GM21786 (cell line): ENCODE results near the gene JAG2.

Experiments used
- ATAC-seq: cut with Tn5 transposase; IDR thresholded peaks from one replicate; pipeline ENCODE4 v1.9.1; 2021; ENCODE audit not compliant: unreplicated experiment

The JAG2 gene

GRCh38 chr14:105168496-105168978 is at the start of gene JAG2:
Gene JAG2, minus strand, starts transcription at chr14:105168776. Its CDS starts 356 bp downstream, at chr14:105168420.
- ATAC-seq = no peak

DNA sequence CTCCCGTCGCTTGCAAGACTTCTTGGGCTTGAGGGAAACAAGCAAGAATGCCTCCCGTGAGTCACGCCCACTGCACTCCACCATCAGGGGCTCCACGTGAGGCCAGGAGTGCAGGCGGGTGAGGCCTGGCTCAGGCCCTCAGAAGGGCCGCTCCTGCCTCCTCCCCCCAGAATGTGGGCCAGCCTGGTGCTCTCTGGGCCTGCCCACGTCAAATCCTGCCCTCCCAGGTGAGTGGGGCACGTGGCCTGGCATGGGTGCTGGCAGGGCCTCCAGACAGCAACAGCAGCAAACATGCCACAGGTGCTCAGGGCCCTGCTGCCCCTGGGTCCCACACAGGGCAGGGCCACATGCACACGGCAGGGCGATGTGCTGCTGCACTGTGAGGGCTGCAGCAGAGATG is 49.2 kb upstream of the JAG2 start:
- ATAC-seq = no peak

DNA sequence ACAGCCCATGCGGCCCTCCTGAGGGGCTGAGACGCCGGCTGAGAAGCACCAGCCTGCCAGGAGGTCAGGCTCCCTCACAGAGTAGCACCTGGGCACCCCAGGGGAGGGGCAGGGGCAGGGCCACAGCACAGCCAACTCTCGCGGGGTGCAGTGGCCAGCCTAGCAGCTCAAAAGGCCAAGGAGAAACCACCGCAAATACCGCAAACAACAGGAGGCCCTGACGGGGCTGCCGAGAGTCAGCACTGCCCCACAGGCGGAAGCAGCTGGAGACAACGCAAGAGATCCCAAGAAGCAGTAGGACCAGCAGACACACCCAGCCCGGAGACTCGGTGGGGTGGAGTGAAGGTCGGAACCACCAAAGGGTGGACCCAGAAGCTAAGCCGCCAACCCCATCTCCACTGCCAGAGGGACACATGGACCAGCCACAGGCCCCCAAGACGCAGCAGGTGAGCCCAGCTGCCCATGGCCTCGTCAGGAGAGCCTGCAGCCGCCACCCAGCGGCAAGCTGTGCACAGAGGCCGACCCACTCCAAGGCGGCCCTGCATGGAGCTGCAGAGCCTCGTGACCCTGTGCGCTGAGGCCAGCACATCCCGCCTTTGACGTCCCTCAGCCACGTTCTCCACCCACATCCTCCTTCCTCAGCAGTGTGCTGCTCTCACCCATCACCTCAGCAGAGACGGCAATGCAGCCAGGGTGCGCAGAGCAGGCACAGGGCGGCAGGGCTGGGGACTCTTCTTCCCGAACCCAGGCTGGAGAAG is 48.1 kb upstream of the JAG2 start:
- ATAC-seq = no peak

- ATAC-seq = no peak
Observed at GRCh38 chr14:105215602-105216001, 47.0 kb upstream of the JAG2 start.

DNA sequence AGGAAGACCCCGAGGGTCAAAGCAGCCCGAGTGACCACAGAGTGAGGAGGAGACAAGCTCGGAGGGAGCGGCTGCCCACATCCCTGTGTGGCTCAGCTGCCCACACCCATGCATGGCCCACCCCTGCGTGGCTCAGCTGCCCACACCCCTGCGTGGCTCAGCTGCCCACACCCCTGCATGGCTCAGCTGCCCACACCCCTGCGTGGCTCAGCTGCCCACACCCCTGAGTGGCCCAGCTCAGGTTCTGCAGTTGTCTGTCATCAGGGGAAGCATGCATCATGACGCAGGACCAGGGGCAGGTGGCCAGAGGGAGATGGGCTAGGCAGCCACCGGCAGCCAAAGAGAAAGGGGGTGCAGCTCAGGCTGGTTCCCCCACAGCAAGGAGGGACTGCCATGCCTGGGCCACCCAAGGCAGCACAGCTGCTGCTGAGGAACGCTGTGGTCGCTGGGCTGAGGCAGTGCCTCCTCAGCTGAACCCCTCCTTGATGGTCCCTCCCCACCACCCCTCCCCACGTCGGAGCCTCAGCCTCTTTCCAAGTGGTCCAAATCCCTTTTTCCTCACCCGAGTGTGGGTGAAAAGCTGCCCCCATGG is 45.8 kb upstream of the JAG2 start:
- ATAC-seq = no peak

- ATAC-seq = no peak
Observed at GRCh38 chr14:105213361-105213760, 44.8 kb upstream of the JAG2 start.

GRCh38 chr14:105212541-105213300 is 44.1 kb upstream of the JAG2 start:
- no peak for ATAC-seq

- ATAC-seq = no peak
Observed at GRCh38 chr14:105211758-105212089, 43.1 kb upstream of the JAG2 start.

DNA sequence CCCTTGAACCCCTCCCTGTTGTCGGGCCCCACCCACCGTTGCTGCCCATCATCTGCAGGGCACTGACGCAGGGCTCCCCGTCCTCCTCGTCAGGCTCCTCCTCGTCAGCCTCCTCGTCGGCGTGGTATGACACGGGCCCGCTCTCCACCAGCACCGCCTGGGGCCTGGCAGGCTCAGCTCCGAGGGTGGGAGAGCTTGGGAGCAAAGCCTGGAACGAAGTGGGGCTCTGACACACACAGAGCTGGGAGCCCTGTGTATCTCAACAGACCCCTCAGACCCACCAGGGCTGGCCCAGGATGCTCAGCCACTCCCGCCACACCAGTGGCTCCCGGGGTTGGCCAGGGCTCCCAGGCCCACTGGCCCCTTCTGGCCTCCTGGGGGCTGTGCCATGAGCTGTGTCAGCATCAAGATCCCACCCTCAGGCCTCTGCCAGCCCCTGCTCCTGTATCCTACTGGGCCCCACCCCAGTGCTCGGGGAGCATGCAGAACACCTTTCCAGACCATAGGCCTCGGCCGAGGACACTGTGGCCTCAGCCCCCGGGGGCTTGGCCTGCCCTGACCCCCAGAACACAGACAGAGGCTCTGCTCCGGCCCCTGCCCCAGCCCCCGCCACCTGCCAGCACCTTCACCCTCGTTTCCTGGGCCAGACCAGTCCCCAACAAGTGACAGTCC is 42.6 kb upstream of the JAG2 start:
- ATAC-seq = no peak

DNA sequence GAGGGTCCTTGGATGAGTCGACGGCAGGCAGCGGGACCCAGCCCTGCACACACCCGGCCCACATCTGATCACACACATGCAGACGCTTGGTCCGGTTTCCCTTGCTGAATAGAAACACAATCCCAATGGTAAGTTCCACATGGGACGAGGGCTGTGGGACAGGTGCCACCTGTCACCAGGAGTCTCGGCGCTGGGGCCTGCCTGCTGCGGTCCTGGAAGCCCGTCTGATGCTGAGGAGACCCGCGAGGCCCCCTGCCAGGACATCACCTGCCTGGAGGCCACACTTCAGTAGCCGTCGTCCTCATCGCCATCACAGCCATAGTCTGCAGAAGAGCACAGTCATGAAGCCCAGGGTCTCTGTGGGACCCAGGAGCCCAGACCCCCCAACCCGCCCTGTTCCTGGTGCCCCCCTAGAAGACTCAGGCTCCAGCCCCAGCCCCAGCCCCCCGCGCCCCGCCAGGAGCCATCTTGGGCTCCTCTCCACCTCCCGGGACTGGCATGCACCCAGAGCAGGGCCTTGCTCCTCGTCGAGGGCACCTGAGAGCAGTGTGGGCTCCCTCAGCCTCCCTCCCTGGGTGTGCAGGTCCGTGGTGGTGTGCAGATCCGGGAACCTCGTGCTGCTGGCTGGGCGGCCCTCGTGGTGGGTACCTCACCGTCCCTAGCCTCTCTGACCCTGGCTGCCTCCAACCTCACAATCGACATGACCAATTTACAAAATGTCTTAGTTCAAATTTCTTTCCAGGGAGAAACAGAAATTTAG is 41.9 kb upstream of the JAG2 start:
- no peak for ATAC-seq

- ATAC-seq = no peak
Observed at GRCh38 chr14:105209646-105210045, 41.1 kb upstream of the JAG2 start.

- ATAC-seq = no peak
Observed at GRCh38 chr14:105209091-105209490, 40.5 kb upstream of the JAG2 start.

- no peak for ATAC-seq
Observed at GRCh38 chr14:105208738-105209075, 40.1 kb upstream of the JAG2 start.

GRCh38 chr14:105207996-105208737 is 39.6 kb upstream of the JAG2 start:
- ATAC-seq = no peak

GRCh38 chr14:105207460-105207901 is 38.9 kb upstream of the JAG2 start:
- ATAC-seq = no peak

DNA sequence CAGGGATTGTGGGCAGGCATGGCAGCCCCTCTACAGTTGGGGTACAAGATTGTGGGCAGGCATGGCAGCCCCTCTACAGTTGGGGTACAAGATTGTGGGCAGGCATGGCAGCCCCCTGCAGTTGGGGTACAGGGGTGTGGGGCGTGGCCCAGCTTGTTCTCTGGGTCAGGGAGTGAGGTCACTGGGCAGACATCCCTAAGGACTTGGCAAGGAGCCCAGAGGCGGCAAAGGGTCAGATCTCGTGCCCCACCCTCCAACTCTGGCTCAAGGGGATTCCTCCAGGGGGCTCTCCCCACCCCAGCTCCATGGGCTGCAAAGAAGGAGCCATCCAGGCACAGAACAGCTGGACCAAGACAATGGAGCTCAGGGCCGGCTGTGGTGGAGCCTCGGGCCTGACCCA is 38.3 kb upstream of the JAG2 start:
- ATAC-seq = no peak

DNA sequence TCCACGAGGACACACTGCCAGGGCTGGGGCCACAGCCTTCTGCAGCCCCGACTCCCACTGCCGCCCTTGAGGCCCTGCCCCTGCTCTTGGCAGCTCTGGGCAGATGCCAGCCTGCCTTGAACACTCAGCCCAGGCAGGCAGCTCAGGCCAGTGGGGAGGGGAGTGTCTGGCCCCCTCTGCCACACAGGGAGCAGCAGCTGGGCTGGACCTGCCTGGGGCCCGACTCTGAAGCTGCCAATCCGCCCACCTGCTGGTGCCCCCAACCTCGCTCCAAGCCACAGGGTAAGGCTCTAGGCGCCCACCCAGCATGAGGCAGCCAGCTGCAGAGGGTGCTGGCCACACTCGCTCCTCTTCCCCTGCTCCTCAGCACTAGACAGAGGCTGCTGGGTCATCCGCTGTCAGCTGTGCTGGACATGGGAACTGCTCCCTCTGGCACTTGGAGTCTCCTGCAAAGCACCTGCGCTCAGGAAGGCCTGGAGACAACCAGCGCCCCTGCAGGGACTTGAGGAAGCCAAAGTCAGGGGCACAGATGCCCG is 37.2 kb upstream of the JAG2 start:
- ATAC-seq = no peak

- ATAC-seq = no peak
Observed at GRCh38 chr14:105204931-105205672, 36.5 kb upstream of the JAG2 start.
